NCI-H345 treated with DMSO at 0.1 percent for 48 hours (cell line): ENCODE data around the gene MT3.

ENCODE experiments used
- DNase-seq: peaks from one replicate; lab custom pipeline; 2025; ENCODE audit not compliant: unreplicated experiment; lab: John Stamatoyannopoulos, UW

MT3 gene

GRCh38 chr16:56589141-56590039 is at the start of gene MT3:
TSS of gene MT3 (plus strand) at chr16:56589528. CDS start at chr16:56589591, 63 bp downstream.
- peak; percentile 16 for DNase-seq

- DNase-seq, result no peak
Observed at GRCh38 chr16:56539656-56540055, 49.7 kb upstream of the MT3 start.

DNA sequence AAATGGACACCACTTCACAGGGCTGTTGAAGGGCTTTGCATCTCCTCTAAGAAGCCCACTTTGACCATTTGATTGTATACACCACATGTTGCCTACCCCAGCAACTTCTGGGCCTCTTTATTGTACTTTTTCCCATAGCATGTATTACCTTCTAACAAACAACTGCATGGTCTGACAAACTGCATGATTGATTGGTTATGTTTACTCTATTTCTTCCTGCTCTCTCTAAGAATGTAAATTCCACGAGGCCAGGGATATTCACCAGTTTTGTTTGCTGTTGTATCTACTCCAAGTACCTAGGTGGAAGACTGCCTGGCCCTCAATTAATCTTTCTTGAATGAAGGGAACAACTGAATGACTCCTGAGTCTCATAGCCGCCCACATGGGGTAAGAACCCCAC is 47.3 kb upstream of the MT3 start:
- no peak for DNase-seq

DNA sequence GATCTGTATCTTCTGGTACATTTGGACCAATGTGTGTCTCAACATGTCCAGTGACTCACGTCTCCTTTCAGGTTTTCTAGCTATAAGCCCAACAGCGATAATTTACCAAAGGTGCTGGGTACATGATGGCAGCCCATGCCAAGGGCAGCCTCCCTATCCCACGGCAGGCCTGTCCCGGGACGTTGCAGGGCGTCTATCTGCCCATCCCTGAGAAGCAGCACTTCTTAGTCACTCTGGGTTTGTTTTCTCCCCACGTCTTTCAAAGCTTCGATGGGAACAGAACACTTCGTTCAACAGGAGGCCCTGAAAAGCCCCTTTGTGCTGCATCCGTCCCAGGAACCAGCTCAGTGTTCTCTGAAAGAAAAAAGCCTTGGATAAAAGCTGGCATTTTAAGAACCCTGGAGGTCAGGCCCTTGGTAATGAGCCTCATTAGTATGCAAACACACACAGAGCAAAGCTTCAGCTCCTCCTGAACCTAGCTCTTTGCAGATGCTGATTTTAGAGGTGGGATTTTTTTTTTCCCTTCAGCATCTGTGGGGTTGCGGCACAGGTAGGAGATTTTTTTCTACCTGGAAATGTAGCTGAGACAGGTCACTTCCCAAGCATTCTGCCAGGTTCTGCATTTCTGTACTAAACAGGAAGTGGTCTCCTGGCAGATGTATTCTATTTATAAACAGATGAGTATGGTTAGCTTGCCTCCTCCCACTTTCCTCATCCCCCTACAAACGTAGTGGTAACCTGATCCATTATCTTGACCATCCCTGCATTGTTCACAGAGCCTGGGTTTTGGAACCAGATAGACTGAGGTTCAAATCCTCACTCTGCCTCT is 42.0 kb upstream of the MT3 start:
- no peak for DNase-seq

- DNase-seq, result no peak
Observed at GRCh38 chr16:56547949-56548567, 41.3 kb upstream of the MT3 start.

DNA sequence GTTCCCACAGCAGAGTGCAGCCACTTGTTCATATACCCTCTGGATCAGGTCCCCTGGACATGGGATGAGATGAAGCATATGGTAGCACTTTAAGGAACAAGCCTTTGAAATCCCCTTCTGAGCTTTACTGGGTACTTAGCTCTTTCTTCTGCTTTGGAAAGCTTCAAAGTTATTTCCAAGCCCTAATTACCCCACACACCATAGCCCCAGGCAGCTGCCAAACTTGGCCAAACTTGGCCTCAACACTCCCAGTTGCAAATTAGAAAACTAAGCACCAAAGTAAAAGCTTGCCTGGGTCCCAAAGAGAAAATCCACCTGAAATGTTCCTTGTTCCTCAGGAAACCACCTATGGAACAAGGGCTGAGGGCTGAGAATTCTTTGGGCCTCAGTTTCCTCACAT is 40.2 kb upstream of the MT3 start:
- no peak for DNase-seq

DNA sequence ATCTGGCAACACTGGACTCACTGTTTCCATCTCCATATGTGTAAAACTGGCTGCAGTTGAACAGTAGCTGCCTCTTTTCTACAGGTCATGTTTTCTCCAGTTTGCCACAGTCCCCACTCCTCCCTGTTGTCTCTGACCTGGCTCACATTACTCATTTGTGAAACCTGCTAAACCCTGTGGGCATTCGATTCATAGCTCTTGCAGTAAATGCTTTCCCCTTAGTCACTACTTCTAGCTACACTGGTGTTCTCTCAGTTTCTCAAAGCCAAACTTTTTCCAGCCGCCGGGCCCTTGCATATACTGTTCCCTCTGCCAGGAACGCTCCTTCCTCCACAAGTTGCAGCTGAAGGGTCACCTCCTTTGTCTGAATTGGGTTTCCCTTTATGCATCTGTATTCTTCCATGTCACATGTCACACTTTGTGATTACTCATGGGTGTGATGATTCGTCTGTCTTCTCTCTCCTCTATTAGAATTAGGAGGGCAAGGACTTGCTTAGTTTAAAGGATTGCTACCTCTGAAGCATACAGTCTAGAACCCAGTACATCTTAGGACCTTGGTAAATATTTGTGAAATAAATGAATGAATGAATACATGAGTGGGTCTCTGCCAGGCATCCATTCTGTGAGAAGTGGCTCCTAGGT is 39.5 kb upstream of the MT3 start:
- no peak for DNase-seq

GRCh38 chr16:56551796-56552738 is 37.3 kb upstream of the MT3 start:
- no peak for DNase-seq

DNA sequence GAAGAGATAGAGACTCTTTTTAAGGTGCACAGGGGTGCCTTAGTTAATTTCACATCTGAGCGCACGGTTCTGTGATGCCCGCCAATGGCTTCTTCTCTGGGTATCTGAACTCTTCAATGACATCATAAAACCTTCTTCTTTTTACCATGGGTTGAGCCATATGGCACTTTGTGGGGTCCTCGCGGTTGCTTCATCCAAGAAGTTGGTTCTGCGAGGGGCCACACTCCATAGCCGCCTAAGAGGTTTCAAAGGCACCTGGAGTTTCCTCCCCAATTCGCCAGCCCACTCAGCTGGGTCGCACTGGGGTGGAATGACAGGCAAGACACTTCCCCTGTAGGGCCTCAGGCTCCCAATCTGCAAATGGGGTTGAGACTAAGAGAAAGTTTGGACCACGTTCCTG is 34.9 kb upstream of the MT3 start:
- DNase-seq, result no peak

DNA sequence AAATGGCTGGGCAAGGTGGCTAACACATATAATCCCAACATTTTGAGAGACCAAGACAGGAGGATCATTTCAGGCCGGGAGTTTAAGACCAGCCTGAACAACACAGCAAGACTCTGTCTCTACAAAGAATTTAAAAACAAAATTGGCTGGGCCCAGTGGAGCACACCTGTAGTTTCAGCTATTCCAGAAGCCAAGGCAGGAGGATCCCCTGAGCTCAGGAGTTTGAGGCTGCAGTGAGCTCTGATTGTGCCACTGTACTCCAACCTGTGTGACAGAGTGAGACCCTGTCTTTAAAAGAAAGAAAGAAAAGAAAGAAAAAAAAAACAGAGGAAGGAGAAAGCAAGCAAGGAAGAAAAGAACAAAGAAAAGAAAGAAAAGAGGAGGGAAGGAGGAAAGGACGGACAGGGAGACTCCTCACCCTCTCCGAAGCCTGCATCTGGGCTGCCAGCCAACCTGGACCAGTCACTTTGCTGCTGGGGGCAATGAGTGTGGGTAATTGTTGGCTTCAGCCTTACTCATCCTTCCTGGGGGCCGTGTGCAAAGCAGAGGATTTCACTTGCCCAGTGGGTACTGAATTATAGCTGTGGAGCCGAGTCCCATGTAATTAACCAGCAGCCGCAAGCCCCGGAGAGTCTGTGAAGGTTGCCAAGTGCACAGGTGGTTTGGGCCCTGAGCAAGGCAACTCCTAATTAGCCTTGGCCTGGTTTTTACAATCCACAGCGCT is 31.1 kb upstream of the MT3 start:
- DNase-seq, result no peak

GRCh38 chr16:56559109-56559508 is 30.2 kb upstream of the MT3 start:
- no peak for DNase-seq

- no peak for DNase-seq
Observed at GRCh38 chr16:56560447-56560846, 28.9 kb upstream of the MT3 start.

DNA sequence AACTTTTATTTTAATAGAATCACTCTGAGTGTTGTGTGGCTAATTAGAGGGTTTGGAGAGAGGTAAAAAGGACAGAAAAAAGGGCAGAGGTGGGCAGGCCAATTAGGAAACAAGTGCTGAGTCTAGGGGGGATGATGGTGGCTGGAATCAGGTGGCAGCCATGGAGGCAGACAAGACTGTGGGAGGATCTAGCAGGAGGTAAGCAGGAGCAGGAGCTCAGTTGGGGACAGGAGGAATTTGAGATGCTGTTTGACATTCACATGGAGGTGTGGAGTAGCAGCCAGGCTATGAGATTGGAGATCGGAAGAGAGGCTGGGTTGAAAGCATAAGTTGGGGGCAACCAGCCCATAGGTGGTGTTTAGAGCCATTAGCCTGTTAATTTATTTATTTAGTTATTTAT is 28.2 kb upstream of the MT3 start:
- no peak for DNase-seq

DNA sequence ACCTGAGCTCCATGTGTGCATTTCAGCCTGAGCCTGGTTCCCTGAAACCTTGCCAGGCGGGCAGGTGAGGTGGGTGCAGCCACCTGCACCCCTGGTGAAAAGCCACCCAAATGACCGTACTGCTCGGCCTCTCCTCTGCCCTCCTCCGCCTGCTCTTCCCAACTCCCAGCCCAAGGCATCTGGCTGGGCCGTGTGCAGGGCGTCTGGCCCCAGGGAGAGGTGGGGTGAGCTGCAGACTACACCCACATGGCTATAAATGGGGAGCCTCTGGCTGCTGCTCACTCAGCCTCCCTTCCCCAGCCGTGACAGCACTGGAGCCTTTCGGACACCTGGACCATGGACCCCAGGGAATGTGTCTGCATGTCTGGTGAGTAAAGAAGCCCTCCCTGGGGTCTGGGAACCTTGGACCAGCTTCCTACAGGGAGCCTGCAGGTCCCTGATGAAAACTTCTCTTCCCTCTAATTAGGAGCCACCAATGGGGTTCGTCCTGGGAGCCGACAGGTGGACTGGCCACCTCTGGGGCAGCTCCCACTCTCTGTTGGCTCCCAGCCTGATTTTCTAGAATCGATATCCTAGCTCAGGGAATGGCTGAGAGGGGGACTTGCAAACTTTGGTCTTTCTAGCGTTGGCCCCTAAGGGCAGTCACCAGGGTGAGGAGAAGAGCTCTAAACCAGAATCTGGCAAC is 24.4 kb upstream of the MT3 start, which contains the start of gene MT4:
TSS of gene MT4 (plus strand) at position 281 of the 685 bp plus-strand sequence. CDS start at position 337, 56 bp downstream.
- no peak for DNase-seq

GRCh38 chr16:56569971-56570370 is 19.4 kb upstream of the MT3 start:
- no peak for DNase-seq

- DNase-seq, result no peak
Observed at GRCh38 chr16:56571525-56571924, 17.8 kb upstream of the MT3 start.

- no peak for DNase-seq
Observed at GRCh38 chr16:56574625-56575024, 14.7 kb upstream of the MT3 start.

- peak; percentile 30 for DNase-seq
Observed at GRCh38 chr16:56576585-56577299, 12.6 kb upstream of the MT3 start.
